ENCODE results near the gene PHLDB1.

GRCh38 chr11:118657709-118658428, 50.5 kb downstream of the PHLDB1 start:
- TF ChIP-seq CTCF (IDR thresholded peaks at IDR 0.05): no peak
- no peak for TF ChIP-seq POLR2AphosphoS5 (IDR thresholded peaks at IDR 0.05)
- TF ChIP-seq POLR2A (IDR thresholded peaks at IDR 0.05): no peak

Measured in breast epithelium (tissue), 3 donors.